GM10266 (cell line): ENCODE measurements around the gene MAVS.
"Not testable (repeated sequence)": the region's sequence is repeated elsewhere in the genome, so short reads cannot be mapped to it uniquely, and the experiment has no call there.

Experiments used
- DNase-seq: peaks from one replicate; pipeline ENCODE4 v3.0.0; 2012; ENCODE audit errors: extremely low spot score
- CTCF ChIP-seq: IDR thresholded peaks from 2 replicates; pipeline ENCODE4 v1.5.1; 2012; ENCODE audit warnings: mild to moderate bottlenecking, low read depth; ENCODE audit not compliant: control insufficient read depth, insufficient read depth; ENCODE audit errors: missing control alignments

The MAVS gene

GRCh38 chr20:3843490-3843889 is 3.1 kb upstream of the MAVS start:
- no peak for DNase-seq
- no peak for TF ChIP-seq CTCF

- not testable (repeated sequence) for DNase-seq
Observed at GRCh38 chr20:3843990-3844619, 2.5 kb upstream of the MAVS start.

GRCh38 chr20:3846378-3846739 is 275 bp upstream of the MAVS start:
- no peak for TF ChIP-seq CTCF
- no peak for DNase-seq

- no peak for DNase-seq
- TF ChIP-seq CTCF, result no peak
Observed at GRCh38 chr20:3847429-3847940, 851 bp downstream of the MAVS start.

- no peak for TF ChIP-seq CTCF
- no peak for DNase-seq
Observed at GRCh38 chr20:3848565-3848964, 1.9 kb downstream of the MAVS start.

GRCh38 chr20:3854462-3854871 is 7.8 kb downstream of the MAVS start:
- no peak for TF ChIP-seq CTCF
- DNase-seq, result no peak

GRCh38 chr20:3857405-3857804 is 10.8 kb downstream of the MAVS start:
- no peak for DNase-seq
- TF ChIP-seq CTCF, result no peak

GRCh38 chr20:3858689-3859088 is 12.1 kb downstream of the MAVS start:
- no peak for DNase-seq
- no peak for TF ChIP-seq CTCF
